Endodermal cell (in vitro differentiated cells): ENCODE results near the gene TLE4. TPM values are rescaled to one million over a fixed set of nuclear protein-coding genes. Genes with fewer than 3 reads are reported as not detected.

Experiments
- DNase-seq: peaks from one replicate; pipeline ENCODE4 v3.0.0-alpha.2; 2017
- H3K27ac ChIP-seq: 2 replicates; pipeline ENCODE4 v1.5.1; 2013; ENCODE audit warnings: mild to moderate bottlenecking, low read depth, low read length, moderate library complexity
- H3K27me3 ChIP-seq: 2 replicates; pipeline ENCODE4 v1.6.1; 2013; ENCODE audit warnings: mild to moderate bottlenecking, low read length, moderate library complexity; ENCODE audit not compliant: insufficient read depth, control insufficient read depth, poor library complexity, severe bottlenecking
- H3K36me3 ChIP-seq: 2 replicates; pipeline ENCODE4 v1.7.0; 2013; ENCODE audit warnings: mild to moderate bottlenecking, low read length, moderate library complexity; ENCODE audit not compliant: control insufficient read depth, insufficient read depth
- H3K4me1 ChIP-seq: one replicate; pipeline ENCODE4 v1.7.0; 2013; ENCODE audit warnings: low read length; ENCODE audit not compliant: control insufficient read depth, insufficient read depth
- H3K4me3 ChIP-seq: 2 replicates; pipeline ENCODE4 v1.5.1; 2013; ENCODE audit warnings: mild to moderate bottlenecking, low read length, moderate library complexity
- H3K9ac ChIP-seq: 2 replicates; pipeline ENCODE4 v1.6.1; 2013; ENCODE audit warnings: mild to moderate bottlenecking, low read length, moderate library complexity; ENCODE audit not compliant: poor library complexity, severe bottlenecking; ENCODE audit errors: extremely low read depth
- H3K9me3 ChIP-seq: 2 replicates; pipeline ENCODE4 v1.6.1; 2013; ENCODE audit warnings: mild to moderate bottlenecking, low read length, moderate library complexity; ENCODE audit not compliant: control insufficient read depth
- H3K27ac Mint-ChIP-seq: 2 replicates; pipeline ENCODE4 v1.8.0; 2020; ENCODE audit warnings: mixed read lengths
- H3K27me3 Mint-ChIP-seq: 2 replicates; pipeline ENCODE4 v1.8.0; 2021; ENCODE audit warnings: mild to moderate bottlenecking, mixed read lengths; ENCODE audit not compliant: insufficient read depth
- H3K36me3 Mint-ChIP-seq: 2 replicates; pipeline ENCODE4 v1.8.0; 2020; ENCODE audit warnings: low read depth, mixed read lengths
- H3K4me1 Mint-ChIP-seq: 2 replicates; pipeline ENCODE4 v1.8.0; 2020; ENCODE audit warnings: mixed read lengths
- H3K4me3 Mint-ChIP-seq: 2 replicates; pipeline ENCODE4 v1.8.0; 2020; ENCODE audit warnings: mild to moderate bottlenecking, moderate library complexity, mixed read lengths
- H3K9me3 Mint-ChIP-seq: 2 replicates; pipeline ENCODE4 v1.8.0; 2020; ENCODE audit warnings: mild to moderate bottlenecking, mixed read lengths
- WGBS, 2 experiments: methylation state at CpG; one replicate each; pipeline versions ENCODE4 v1.1.5 to v1.1.7; 2013; ENCODE audit warnings: missing lambda C conversion rate in 2 of 2, mixed read lengths in 1 of 2; ENCODE audit not compliant: insufficient coverage in 1 of 2, insufficient read length in 1 of 2; 5-methylcytosine and 5-hydroxymethylcytosine counted together
- total RNA-seq, 2 donors: library from RNA; stranded (reverse); fragmentation: NEBNext Ultra II Directional in 1 of 2; extraction: Animal tissue kit (Norgen Biotek cat#: 25700) in 1 of 2; gene quantifications; 2 replicates in 1 of 2; 3 replicates in 1 of 2; pipeline ENCODE4 v1.2.1, GENCODE V29; 2021
- TF ChIP-seq, protein P1 (sequence below): fragments of 200-600 bp; sonication (generic); conservative IDR thresholded peaks from 2 replicates; pipeline ENCODE4 v1.5.0; 2021; ENCODE audit warnings: antibody characterized with exemption, mild to moderate bottlenecking

Gene TLE4
- total RNA-seq, 2 donors from 2014 or later = 16.7 to 25.5 TPM

DNA sequence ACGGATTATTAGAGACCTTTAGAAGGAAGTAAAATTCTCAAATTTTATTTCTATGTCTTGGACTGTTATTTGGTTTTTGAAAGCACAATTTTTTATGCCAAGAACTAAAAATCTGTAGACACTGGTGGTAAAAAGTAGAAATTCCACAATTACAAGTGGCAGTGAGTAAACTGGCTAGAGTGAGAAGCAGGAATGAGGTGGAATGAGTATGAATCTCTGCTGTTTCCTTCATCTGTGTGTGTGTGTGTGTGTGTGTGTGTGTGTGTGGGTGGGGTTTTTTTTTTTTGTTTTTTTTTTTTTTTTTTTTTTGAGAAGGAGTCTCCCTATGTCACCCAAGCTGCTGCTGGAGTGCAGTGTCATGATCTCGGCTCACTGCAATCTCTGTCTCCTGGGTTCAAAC is 94.2 kb downstream of the TLE4 start:
- Histone ChIP-seq H3K4me1 (peaks cover 8% of the 10 kb centered on the region), H3K27ac (no peak overlapping the region), H3K9ac (no peak overlapping the region), H3K9me3 (no peaks in the 10 kb centered on the region), H3K27me3 (no peaks in the 10 kb centered on the region), H3K36me3 (no peaks in the 10 kb centered on the region), H3K4me3 (no peak overlapping the region)
- Mint-ChIP-seq H3K9me3 (no peaks in the 10 kb centered on the region), H3K4me1 (peaks cover 73% of the 10 kb centered on the region), H3K27me3 (no peaks in the 10 kb centered on the region), H3K4me3 (no peak overlapping the region), H3K27ac (no peak overlapping the region), H3K36me3 (no peaks in the 10 kb centered on the region)
- WGBS, 2 experiments = 94 to 98% methylated on average over 2 of the region's 2 CpGs
- TF ChIP-seq, protein P1, sequence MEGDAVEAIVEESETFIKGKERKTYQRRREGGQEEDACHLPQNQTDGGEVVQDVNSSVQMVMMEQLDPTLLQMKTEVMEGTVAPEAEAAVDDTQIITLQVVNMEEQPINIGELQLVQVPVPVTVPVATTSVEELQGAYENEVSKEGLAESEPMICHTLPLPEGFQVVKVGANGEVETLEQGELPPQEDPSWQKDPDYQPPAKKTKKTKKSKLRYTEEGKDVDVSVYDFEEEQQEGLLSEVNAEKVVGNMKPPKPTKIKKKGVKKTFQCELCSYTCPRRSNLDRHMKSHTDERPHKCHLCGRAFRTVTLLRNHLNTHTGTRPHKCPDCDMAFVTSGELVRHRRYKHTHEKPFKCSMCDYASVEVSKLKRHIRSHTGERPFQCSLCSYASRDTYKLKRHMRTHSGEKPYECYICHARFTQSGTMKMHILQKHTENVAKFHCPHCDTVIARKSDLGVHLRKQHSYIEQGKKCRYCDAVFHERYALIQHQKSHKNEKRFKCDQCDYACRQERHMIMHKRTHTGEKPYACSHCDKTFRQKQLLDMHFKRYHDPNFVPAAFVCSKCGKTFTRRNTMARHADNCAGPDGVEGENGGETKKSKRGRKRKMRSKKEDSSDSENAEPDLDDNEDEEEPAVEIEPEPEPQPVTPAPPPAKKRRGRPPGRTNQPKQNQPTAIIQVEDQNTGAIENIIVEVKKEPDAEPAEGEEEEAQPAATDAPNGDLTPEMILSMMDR = no peak
- DNase-seq = no peak

GRCh38 chr9:79667120-79667519 is 95.4 kb downstream of the TLE4 start:
- no peak overlapping the region for H3K27ac ChIP-seq
- H3K36me3 ChIP-seq = no peaks in the 10 kb centered on the region
- H3K36me3 Mint-ChIP-seq = no peaks in the 10 kb centered on the region
- H3K9ac ChIP-seq = no peak overlapping the region
- peaks cover 10% of the 10 kb centered on the region for H3K4me1 ChIP-seq
- TF ChIP-seq, protein P1 = no peak
- DNase-seq = no peak
- no peak overlapping the region for H3K4me3 Mint-ChIP-seq
- H3K4me1 Mint-ChIP-seq = peaks cover 75% of the 10 kb centered on the region
- WGBS, 2 experiments = 90 to 100% methylated on average over 1 to 2 of the region's 3 CpGs
- no peaks in the 10 kb centered on the region for H3K27me3 ChIP-seq
- H3K27ac Mint-ChIP-seq = no peak overlapping the region
- H3K27me3 Mint-ChIP-seq = no peaks in the 10 kb centered on the region
- no peak overlapping the region for H3K4me3 ChIP-seq
- H3K9me3 ChIP-seq = no peaks in the 10 kb centered on the region
- H3K9me3 Mint-ChIP-seq = no peaks in the 10 kb centered on the region

DNA sequence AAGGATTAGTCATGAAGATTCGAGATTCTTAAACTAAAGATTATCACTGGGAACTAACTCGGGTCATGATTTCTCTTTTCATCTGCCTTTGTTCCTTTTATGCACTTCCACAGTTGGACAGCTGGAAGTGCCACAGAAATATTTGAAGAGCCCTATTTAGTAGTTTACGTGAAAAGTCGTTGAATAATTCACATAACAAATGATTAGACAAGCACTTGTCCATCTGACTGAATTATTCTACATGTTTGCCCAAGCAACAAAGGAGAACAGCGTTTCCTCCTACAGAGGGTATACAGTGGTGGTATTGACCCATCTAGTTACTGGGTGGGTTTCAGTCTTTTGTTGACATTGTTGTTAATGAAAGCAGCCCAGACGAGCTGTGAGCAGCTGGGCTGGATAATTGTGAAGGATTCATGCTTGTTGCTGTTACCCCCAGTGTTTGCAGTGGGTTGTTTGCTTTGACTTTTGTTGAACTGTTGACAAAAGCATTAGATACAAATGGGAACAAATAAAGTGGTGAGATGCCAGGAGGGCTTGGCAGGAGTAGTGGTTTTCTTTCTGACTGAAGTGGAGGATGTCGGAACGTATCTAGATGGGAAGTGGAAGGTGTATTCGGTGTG is 96.2 kb downstream of the TLE4 start:
- Histone ChIP-seq H3K9ac (no peak overlapping the region), H3K27ac (peak overlapping the region; percentile 73), H3K9me3 (no peaks in the 10 kb centered on the region), H3K36me3 (no peaks in the 10 kb centered on the region), H3K4me3 (peak overlapping the region; percentile 37), H3K27me3 (no peaks in the 10 kb centered on the region), H3K4me1 (peaks cover 15% of the 10 kb centered on the region)
- TF ChIP-seq, protein P1 = no peak
- H3K27ac Mint-ChIP-seq = no peak overlapping the region
- no peaks in the 10 kb centered on the region for H3K9me3 Mint-ChIP-seq
- WGBS, 2 experiments = 65 to 86% methylated on average over 3 to 9 of the region's 9 CpGs
- no peaks in the 10 kb centered on the region for H3K27me3 Mint-ChIP-seq
- no peaks in the 10 kb centered on the region for H3K36me3 Mint-ChIP-seq
- no peak for DNase-seq
- H3K4me3 Mint-ChIP-seq = no peak overlapping the region
- peaks cover 76% of the 10 kb centered on the region for H3K4me1 Mint-ChIP-seq
